NCI-H524 treated with DMSO at 0.1 percent for 48 hours (cell line): ENCODE measurements around the gene ADH7.
"Not testable (repeated sequence)": the region's sequence is repeated elsewhere in the genome, so short reads cannot be mapped to it uniquely, and the experiment has no call there.

Experiments
- DNase-seq: peaks from one replicate; lab custom pipeline; 2025; lab: John Stamatoyannopoulos, UW

ADH7 gene

GRCh38 chr4:99415762-99416161 is 19.4 kb downstream of the ADH7 start:
- not testable (repeated sequence) for DNase-seq

GRCh38 chr4:99414902-99415301 is 20.2 kb downstream of the ADH7 start:
- DNase-seq = not testable (repeated sequence)

GRCh38 chr4:99414401-99414800 is 20.7 kb downstream of the ADH7 start:
- no peak for DNase-seq

- no peak for DNase-seq
Observed at GRCh38 chr4:99413140-99413539, 22.0 kb downstream of the ADH7 start.

- no peak for DNase-seq
Observed at GRCh38 chr4:99411041-99411440, 24.1 kb downstream of the ADH7 start.

- no peak for DNase-seq
Observed at GRCh38 chr4:99410075-99410474, 25.1 kb downstream of the ADH7 start.

GRCh38 chr4:99408346-99408745 is 26.8 kb downstream of the ADH7 start:
- DNase-seq = no peak

- DNase-seq = peak; percentile 8
Observed at GRCh38 chr4:99405433-99406115, 29.6 kb downstream of the ADH7 start.

- DNase-seq = no peak
Observed at GRCh38 chr4:99404595-99405287, 30.4 kb downstream of the ADH7 start.

GRCh38 chr4:99403380-99404184 is 31.6 kb downstream of the ADH7 start:
- DNase-seq = no peak

- no peak for DNase-seq
Observed at GRCh38 chr4:99402765-99403164, 32.4 kb downstream of the ADH7 start.

- no peak for DNase-seq
Observed at GRCh38 chr4:99400831-99401230, 34.3 kb downstream of the ADH7 start.

GRCh38 chr4:99399017-99399416 is 36.1 kb downstream of the ADH7 start:
- DNase-seq = no peak

GRCh38 chr4:99395595-99396364 is 39.4 kb downstream of the ADH7 start:
- DNase-seq = no peak

GRCh38 chr4:99394896-99395295 is 40.2 kb downstream of the ADH7 start:
- no peak for DNase-seq

GRCh38 chr4:99390055-99390454 is 45.1 kb downstream of the ADH7 start:
- no peak for DNase-seq

GRCh38 chr4:99389606-99390005 is 45.5 kb downstream of the ADH7 start:
- DNase-seq = no peak

- DNase-seq = no peak
Observed at GRCh38 chr4:99383833-99384392, 51.2 kb downstream of the ADH7 start.

- no peak for DNase-seq
Observed at GRCh38 chr4:99383399-99383798, 51.7 kb downstream of the ADH7 start.

GRCh38 chr4:99382745-99383360 is 52.3 kb downstream of the ADH7 start:
- DNase-seq = no peak

GRCh38 chr4:99381588-99382175 is 53.5 kb downstream of the ADH7 start:
- DNase-seq = no peak
